Keratinocyte (primary cell): ENCODE measurements around the gene THBS4.

Experiments
- CTCF ChIP-seq, 3 experiments: IDR thresholded peaks in 1 of 3; conservative IDR thresholded peaks in 1 of 3; optimal IDR thresholded peaks in 1 of 3; 2 replicates in 2 of 3; 3 replicates in 1 of 3; pipeline versions ENCODE3 to v1.5.1; 2011; ENCODE audit warnings: low read length in 3 of 3, mild to moderate bottlenecking in 3 of 3, moderate library complexity in 2 of 3, control low read depth in 1 of 3, inconsistent platforms in 1 of 3; ENCODE audit not compliant: insufficient read depth in 2 of 3; ENCODE audit errors: extremely low read depth in 1 of 3
- EZH2 ChIP-seq: IDR thresholded peaks from one replicate; pipeline ENCODE4 v1.6.1; 2012; ENCODE audit warnings: inconsistent platforms, mild to moderate bottlenecking, low read length, moderate library complexity

- TF ChIP-seq CTCF (optimal IDR thresholded peaks at IDR 0.05 in 1 of 3, IDR thresholded peaks at IDR 0.05 in 1 of 3, conservative IDR thresholded peaks at IDR 0.05 in 1 of 3; ENCODE audit: extremely low read depth in 1 of 3, insufficient read depth in 2 of 3, low read length in 3 of 3): no peak
- no peak for TF ChIP-seq EZH2
Observed at GRCh38 chr5:80078921-80079320, 43.8 kb downstream of the THBS4 start.
